HG03378 (cell line): Measurements from ENCODE around the gene TRIP6.
A peak's percentile ranks its signal among the peaks of the same experiment; 100 is the strongest.

ENCODE experiments used
- ATAC-seq: cut with Tn5 transposase; IDR thresholded peaks from one replicate; pipeline ENCODE4 v1.9.1; 2021; ENCODE audit warnings: mild to moderate bottlenecking, moderate library complexity; ENCODE audit not compliant: unreplicated experiment

Gene TRIP6

GRCh38 chr7:100873599-100874299 is 6.6 kb downstream of the TRIP6 start:
- no peak for ATAC-seq

- no peak for ATAC-seq
These were observed 7.1 kb downstream of the TRIP6 start for GRCh38 chr7:100874300-100874576.

- ATAC-seq, result peak; percentile 73
These were observed 7.6 kb downstream of the TRIP6 start, which contains the start of gene SRRT for GRCh38 chr7:100874577-100875355. TSS of gene SRRT (plus strand) at chr7:100875103. CDS start at chr7:100875591, 488 bp downstream.

- no peak for ATAC-seq
These were observed 8.2 kb downstream of the TRIP6 start for GRCh38 chr7:100875356-100875751.

GRCh38 chr7:100878013-100878412 is 10.8 kb downstream of the TRIP6 start:
- no peak for ATAC-seq

GRCh38 chr7:100878685-100879084 is 11.5 kb downstream of the TRIP6 start:
- ATAC-seq, result no peak

GRCh38 chr7:100879685-100880261 is 12.6 kb downstream of the TRIP6 start:
- ATAC-seq, result no peak

- ATAC-seq, result no peak
These were observed 13.5 kb downstream of the TRIP6 start for GRCh38 chr7:100880645-100881044.

- ATAC-seq, result no peak
These were observed 13.9 kb downstream of the TRIP6 start for GRCh38 chr7:100881136-100881535.

- ATAC-seq, result no peak
These were observed 15.0 kb downstream of the TRIP6 start for GRCh38 chr7:100882201-100882600.

- ATAC-seq, result no peak
These were observed 15.8 kb downstream of the TRIP6 start for GRCh38 chr7:100882785-100883526.

- ATAC-seq, result no peak
These were observed 17.7 kb downstream of the TRIP6 start for GRCh38 chr7:100884736-100885439.

GRCh38 chr7:100885440-100886141 is 18.4 kb downstream of the TRIP6 start:
- no peak for ATAC-seq

GRCh38 chr7:100886142-100886935 is 19.2 kb downstream of the TRIP6 start:
- ATAC-seq, result no peak

GRCh38 chr7:100886936-100887515 is 19.8 kb downstream of the TRIP6 start:
- ATAC-seq, result peak; percentile 2

GRCh38 chr7:100887516-100888290 is 20.5 kb downstream of the TRIP6 start:
- peak; percentile 44 for ATAC-seq

GRCh38 chr7:100888291-100888987 is 21.3 kb downstream of the TRIP6 start:
- ATAC-seq, result no peak
